HepG2 (cell line): ENCODE measurements around the gene P2RX7. TPM values are rescaled to one million over a fixed set of nuclear protein-coding genes. Genes with fewer than 3 reads are reported as not detected.

ENCODE experiments used
- ATAC-seq: fragments of 200-7000 bp; cut with Tn5 transposase; 3 replicates; pipeline ENCODE4 v1.9.1; 2020; ENCODE audit warnings: mild to moderate bottlenecking, moderate library complexity
- BruUV-seq: library from RNA; stranded (reverse); fragments of 400-500 nt; replicated peaks from 2 replicates; lab custom pipeline; 2021; lab: Mats Ljungman, UMichigan
- CTCF ChIA-PET: fragments of 300-600 bp; formaldehyde crosslinking; extraction: SDS; loops from one replicate; lab custom pipeline; 2021; ENCODE audit warnings: low total read pairs, inconsistent platforms, low intra/inter-chr PET ratio; lab: Yijun Ruan, JAX
- POLR2A ChIA-PET: fragments of 350-600 bp; sonication (Branson Sonifier 250); formaldehyde crosslinking; loops from one replicate; lab custom pipeline; 2020; ENCODE audit warnings: antibody characterized with exemption, inconsistent platforms; lab: Yijun Ruan, JAX
- DNase-seq: peaks from one replicate; pipeline ENCODE4 v3.0.0-alpha.2; 2015; ENCODE audit warnings: low spot score
- FAIRE-seq: peaks from 3 replicates; lab custom pipeline; 2011; peaks lifted over from hg19 to GRCh38; lab: Jason Lieb, UNC
- H2AFZ ChIP-seq: one replicate; pipeline ENCODE4 v1.6.1; 2011; ENCODE audit warnings: low read length, inconsistent platforms
- H3K27ac ChIP-seq: fragments of 300-600 bp; 3 replicates; pipeline ENCODE4 v1.8.0; 2011; ENCODE audit warnings: mixed run types, mild to moderate bottlenecking, mixed read lengths, low read length, inconsistent platforms; ENCODE audit not compliant: insufficient read depth; ENCODE audit errors: extremely low read length
- H3K27me3 ChIP-seq, 2 experiments: fragments of 200-600 bp in 1 of 2; 2 replicates in 1 of 2; 3 replicates in 1 of 2; pipeline versions ENCODE4 v1.6.0 to v1.8.0; 2011; ENCODE audit warnings: low read length in 2 of 2, mild to moderate bottlenecking in 2 of 2, moderate library complexity in 2 of 2, inconsistent platforms in 1 of 2; ENCODE audit not compliant: insufficient read depth in 2 of 2, control insufficient read depth in 1 of 2
- H3K36me3 ChIP-seq, 2 experiments: fragments of 200-600 bp in 1 of 2; replicated peaks in 1 of 2; 2 replicates in 1 of 2; 3 replicates in 1 of 2; pipeline versions ENCODE4 v1.5.1 to v1.8.0; 2011; ENCODE audit warnings: low read length in 2 of 2, inconsistent platforms in 1 of 2; ENCODE audit not compliant: insufficient read depth in 2 of 2, control insufficient read depth in 1 of 2
- H3K4me1 ChIP-seq: 2 replicates; pipeline ENCODE4 v1.5.1; 2012; ENCODE audit warnings: low read length, inconsistent platforms; ENCODE audit not compliant: insufficient read depth
- H3K4me2 ChIP-seq: 2 replicates; pipeline ENCODE4 v1.6.0; 2011; ENCODE audit warnings: low read depth, low read length, inconsistent platforms
- H3K4me3 ChIP-seq, 3 experiments: fragments of 200-600 bp in 1 of 3; sonication (generic), shearing (Covaris generic) in 1 of 3; replicated peaks in 1 of 3; 2 replicates each; pipeline ENCODE4 v1.5.1; 2011 to 2016; ENCODE audit warnings: low read length in 3 of 3, inconsistent platforms in 2 of 3, low read depth in 2 of 3, mild to moderate bottlenecking in 2 of 3, control low read depth in 1 of 3, mixed read lengths in 1 of 3; ENCODE audit not compliant: insufficient read depth in 1 of 3
- H3K79me2 ChIP-seq: one replicate; pipeline ENCODE4 v1.6.1; 2011; ENCODE audit warnings: low read length, inconsistent platforms; ENCODE audit not compliant: insufficient read depth
- H3K9ac ChIP-seq: 2 replicates; pipeline ENCODE4 v1.6.0; 2011; ENCODE audit warnings: mild to moderate bottlenecking, low read depth, low read length, inconsistent platforms; ENCODE audit not compliant: insufficient read depth
- H3K9me3 ChIP-seq: 2 replicates; pipeline ENCODE4 v1.5.1; 2012; ENCODE audit warnings: mild to moderate bottlenecking, low read length
- H4K20me1 ChIP-seq: 2 replicates; pipeline ENCODE4 v1.6.0; 2011; ENCODE audit warnings: inconsistent platforms, mild to moderate bottlenecking, low read length, moderate library complexity; ENCODE audit not compliant: insufficient read depth
- CBX2 ChIP-seq, 2 experiments: fragments of 200-600 bp in 1 of 2; sonication (generic); formaldehyde crosslinking in 1 of 2; IDR thresholded peaks; 2 replicates each; pipeline versions ENCODE4 v1.7.0 to v1.8.1; 2018 to 2022; ENCODE audit warnings: low read depth in 2 of 2, low read length in 1 of 2, mild to moderate bottlenecking in 1 of 2, missing genetic modification reagents in 1 of 2
- ETV6 ChIP-seq: sonication (generic); formaldehyde crosslinking; conservative IDR thresholded peaks from 2 replicates; pipeline ENCODE4 v1.4.0; 2020; ENCODE audit warnings: missing genetic modification reagents
- FOXP4 ChIP-seq: sonication (generic); formaldehyde crosslinking; IDR thresholded peaks from 2 replicates; pipeline ENCODE4 v1.4.0; 2020; ENCODE audit warnings: missing genetic modification reagents
- HMGA1 ChIP-seq: sonication (generic); formaldehyde crosslinking; conservative IDR thresholded peaks from 2 replicates; pipeline ENCODE4 v1.4.0; 2020; ENCODE audit warnings: missing genetic modification reagents
- MTF2 ChIP-seq: sonication (generic); formaldehyde crosslinking; IDR thresholded peaks from 2 replicates; pipeline ENCODE4 v1.5.0; 2020; ENCODE audit warnings: missing genetic modification reagents, borderline replicate concordance
- NCOA1 ChIP-seq: sonication (generic); formaldehyde crosslinking; IDR thresholded peaks from 2 replicates; pipeline ENCODE4 v1.9.0; 2021; ENCODE audit warnings: missing genetic modification reagents
- NFYC ChIP-seq: IDR thresholded peaks from 2 replicates; pipeline ENCODE4 v1.6.1; 2016; ENCODE audit warnings: missing genetic modification reagents, missing compliant biosample characterization
- NKX3-1 ChIP-seq: sonication (generic); formaldehyde crosslinking; IDR thresholded peaks from 2 replicates; pipeline ENCODE4 v1.5.0; 2020; ENCODE audit warnings: missing genetic modification reagents
- NR2F1 ChIP-seq, 2 experiments: fragments of 450-650 bp in 1 of 2; formaldehyde crosslinking in 1 of 2; IDR thresholded peaks; 2 replicates each; pipeline versions ENCODE4 v1.5.0 to v1.6.1; 2016 to 2020; ENCODE audit warnings: mild to moderate bottlenecking in 1 of 2, missing compliant biosample characterization in 1 of 2, missing genetic modification reagents in 1 of 2, moderate library complexity in 1 of 2
- SCMH1 ChIP-seq: sonication (generic); formaldehyde crosslinking; IDR thresholded peaks from 2 replicates; pipeline ENCODE4 v1.9.0; 2021; ENCODE audit warnings: missing genetic modification reagents, mild to moderate bottlenecking, borderline replicate concordance
- STAT5B ChIP-seq: sonication (generic); formaldehyde crosslinking; IDR thresholded peaks from 2 replicates; pipeline ENCODE4 v1.4.0; 2020; ENCODE audit warnings: missing genetic modification reagents
- TMF1 ChIP-seq: sonication (generic); formaldehyde crosslinking; IDR thresholded peaks from 2 replicates; pipeline ENCODE4 v1.8.1; 2022; ENCODE audit warnings: low read depth, missing genetic modification reagents
- ZBTB1 ChIP-seq: sonication (generic); formaldehyde crosslinking; IDR thresholded peaks from 2 replicates; pipeline ENCODE4 v1.4.0; 2020; ENCODE audit warnings: missing genetic modification reagents, borderline replicate concordance
- ZBTB8A ChIP-seq: sonication (generic); formaldehyde crosslinking; IDR thresholded peaks from 2 replicates; pipeline ENCODE4 v1.4.0; 2020; ENCODE audit warnings: mild to moderate bottlenecking, low read depth, missing genetic modification reagents, borderline replicate concordance
- ZNF121 ChIP-seq: sonication (generic); formaldehyde crosslinking; IDR thresholded peaks from 2 replicates; pipeline ENCODE4 v1.5.0; 2020; ENCODE audit warnings: mild to moderate bottlenecking, missing genetic modification reagents
- ZNF33A ChIP-seq: sonication (generic); formaldehyde crosslinking; IDR thresholded peaks from 2 replicates; pipeline ENCODE4 v1.5.1; 2020; ENCODE audit warnings: missing genetic modification reagents, mild to moderate bottlenecking, moderate library complexity, borderline replicate concordance
- ZNF563 ChIP-seq: sonication (generic); formaldehyde crosslinking; IDR thresholded peaks from 2 replicates; pipeline ENCODE4 v1.8.0; 2022; ENCODE audit warnings: mild to moderate bottlenecking, moderate library complexity, missing genetic modification reagents
- ZSCAN31 ChIP-seq: sonication (generic); formaldehyde crosslinking; IDR thresholded peaks from 2 replicates; pipeline ENCODE4 v1.5.0; 2020; ENCODE audit warnings: low read depth, mild to moderate bottlenecking, missing genetic modification reagents
- WGBS: methylation state at CpG from one replicate; pipeline ENCODE4 v1.1.6; 2017; ENCODE audit warnings: low lambda C conversion rate; 5-methylcytosine and 5-hydroxymethylcytosine counted together
- in situ Hi-C: cut with HindIII; loops from 2 replicates; pipeline ENCODE4 v1.10.0; 2017; ENCODE audit warnings: low pct_unique_long_range_greater_than_20kb; ENCODE audit not compliant: extremely low pct_ligation_motif_present
- intact Hi-C: fragments of 100-400 bp; cut with micrococcal nuclease; formaldehyde crosslinking; loops from one replicate; pipeline ENCODE4 v1.10.0; 2022; ENCODE audit not compliant: unreplicated experiment
- polyA plus RNA-seq, 8 experiments: library from polyadenylated mRNA; depleted of rRNA in 3 of 8; stranded (reverse) in 7 of 8; unstranded in 1 of 8; fragments of >200 nt; fragmentation: Illumina TruSeq in 4 of 8; extraction: Trizol in 4 of 8; gene quantifications; 2 replicates each; pipeline versions ENCODE4 v1.2.1 to v1.2.3, GENCODE V29; 2011 to 2016; ENCODE audit warnings: low read depth in 4 of 8, missing spikeins in 1 of 8, mixed read lengths in 1 of 8; ENCODE audit not compliant: insufficient read depth in 1 of 8
- total RNA-seq, 5 experiments: library from RNA; depleted of rRNA; stranded (reverse); fragments of >200 nt; fragmentation: Illumina TruSeq; extraction: Trizol; gene quantifications; 2 replicates each; pipeline ENCODE4 v1.2.3, GENCODE V29; 2016; ENCODE audit warnings: low read depth in 1 of 5
- TF ChIP-seq, protein P1 (sequence below): IDR thresholded peaks from 2 replicates; pipeline ENCODE4 v1.6.1; 2016; ENCODE audit warnings: missing biosample characterization, missing genetic modification reagents, low read depth
- TF ChIP-seq, protein P2 (sequence below): sonication (generic); formaldehyde crosslinking; IDR thresholded peaks from 2 replicates; pipeline ENCODE4 v1.9.0; 2021; ENCODE audit warnings: missing genetic modification reagents, mild to moderate bottlenecking, borderline replicate concordance

P2RX7 gene
- total and polyA plus RNA-seq, 2 of the 13 experiments (the other 11 are each of a cell fraction or from before 2014, with no cell fraction given) = 0.13 to 0.73 TPM

DNA sequence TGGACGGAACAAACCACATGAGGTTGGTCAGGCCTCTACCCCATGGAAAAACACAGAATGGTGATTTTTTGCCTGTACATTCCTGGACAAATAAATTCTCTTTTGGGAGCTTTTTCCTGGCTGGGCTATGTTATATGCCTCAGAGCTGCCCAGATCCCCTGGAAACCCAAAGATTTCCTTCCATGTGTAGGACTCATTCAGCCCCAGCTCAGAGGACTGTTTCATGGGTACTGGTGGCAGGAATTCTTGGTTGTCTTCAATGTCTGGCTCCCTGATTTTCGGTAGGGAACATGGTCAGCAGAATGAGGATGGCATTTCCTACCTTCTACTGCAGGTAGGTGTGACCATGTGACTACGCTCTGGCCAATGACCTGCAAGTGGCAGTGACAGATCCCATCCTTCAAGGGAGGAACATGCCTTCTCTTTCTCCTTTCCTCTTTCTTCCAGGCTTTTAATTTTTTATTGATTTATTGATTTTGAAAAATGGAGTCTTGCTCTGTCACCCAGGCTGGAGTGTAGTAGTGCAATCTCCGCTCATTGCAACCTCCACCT, 15.4 kb upstream of the P2RX7 start:
- Histone ChIP-seq H3K9me3 (no peaks in the 10 kb centered on the region), H3K4me2 (peak overlapping the region; percentile 32), H3K27ac (no peak overlapping the region), H3K79me2 (no peaks in the 10 kb centered on the region), H4K20me1 (no peaks in the 10 kb centered on the region), H3K9ac (0 out of 2 replicates have a peak overlapping the region, but pooled peaks have one; percentile 10), H3K27me3 (no peaks in the 10 kb centered on the region), H2AFZ (no peak overlapping the region), H3K4me1 (peaks cover 29% of the 10 kb centered on the region), H3K36me3 (no peaks in the 10 kb centered on the region), H3K4me3 (no peak overlapping the region)
- ATAC-seq (peak; percentile 70), FAIRE-seq (no peak), DNase-seq (no peak)
- 67% methylated on average over 2 of the region's 4 CpGs for WGBS
- ChIA-PET CTCF (no interaction called here), POLR2A (interaction anchor here (0.7 to 1.6 kb wide), 5 partner anchors 9 to 139 kb away, joined by 3 to 5 read pairs (median 3); partner anchors contain the start of gene HNF1A)
- in situ Hi-C loops (no loop called here), intact Hi-C loops (loop anchor here (10.0 kb wide), 1 partner anchor 97 kb away; the partner anchor contains the start of gene P2RX4)
- BruUV-seq = no TSS peak
- TF ChIP-seq SCMH1 (CRISPR knock-in tag) (no peak), MTF2 (0 out of 2 replicates have a peak, but pooled peaks have one; percentile 34), ZNF121 (no peak), HMGA1 (no peak), ZNF33A (CRISPR knock-in tag) (no peak), ZBTB8A (CRISPR knock-in tag) (no peak), NR2F1 (CRISPR knock-in tag; IDR thresholded peaks at IDR 0.05) (0 out of 4 replicates have a peak, but pooled peaks of 1 of the 2 experiments have one; percentile 6), ZNF563 (CRISPR knock-in tag) (no peak), ETV6 (CRISPR knock-in tag) (no peak), ZSCAN31 (0 out of 2 replicates have a peak, but pooled peaks have one; percentile 6), STAT5B (no peak), NCOA1 (CRISPR knock-in tag) (0 out of 2 replicates have a peak, but pooled peaks have one; percentile 32), NKX3-1 (CRISPR knock-in tag) (no peak), FOXP4 (CRISPR knock-in tag) (no peak), CBX2 (IDR thresholded peaks at IDR 0.05; ENCODE audit: low read depth, low read length) (no peak), CBX2 (CRISPR knock-in tag; IDR thresholded peaks at IDR 0.05; ENCODE audit: low read depth) (no peak), TMF1 (CRISPR knock-in tag) (no peak), NFYC (CRISPR knock-in tag) (peak; percentile 68), ZBTB1 (CRISPR knock-in tag) (no peak)
- TF ChIP-seq, protein P1, sequence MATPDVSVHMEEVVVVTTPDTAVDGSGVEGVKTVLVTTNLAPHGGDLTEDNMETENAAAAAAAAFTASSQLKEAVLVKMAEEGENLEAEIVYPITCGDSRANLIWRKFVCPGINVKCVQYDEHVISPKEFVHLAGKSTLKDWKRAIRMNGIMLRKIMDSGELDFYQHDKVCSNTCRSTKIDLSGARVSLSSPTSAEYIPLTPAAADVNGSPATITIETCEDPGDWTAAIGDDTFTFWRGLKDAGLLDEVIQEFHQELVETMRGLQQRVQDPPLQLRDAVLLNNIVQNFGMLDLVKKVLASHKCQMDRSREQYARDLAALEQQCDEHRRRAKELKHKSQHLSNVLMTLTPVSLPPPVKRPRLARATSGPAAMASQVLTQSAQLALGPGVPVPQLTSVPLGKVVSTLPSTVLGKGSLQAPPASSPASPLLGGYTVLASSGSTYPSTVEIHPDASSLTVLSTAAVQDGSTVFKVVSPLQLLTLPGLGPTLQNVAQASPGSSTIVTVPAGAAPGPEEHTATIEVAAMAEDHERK (CRISPR knock-in tag) = no peak
- TF ChIP-seq, protein P2, sequence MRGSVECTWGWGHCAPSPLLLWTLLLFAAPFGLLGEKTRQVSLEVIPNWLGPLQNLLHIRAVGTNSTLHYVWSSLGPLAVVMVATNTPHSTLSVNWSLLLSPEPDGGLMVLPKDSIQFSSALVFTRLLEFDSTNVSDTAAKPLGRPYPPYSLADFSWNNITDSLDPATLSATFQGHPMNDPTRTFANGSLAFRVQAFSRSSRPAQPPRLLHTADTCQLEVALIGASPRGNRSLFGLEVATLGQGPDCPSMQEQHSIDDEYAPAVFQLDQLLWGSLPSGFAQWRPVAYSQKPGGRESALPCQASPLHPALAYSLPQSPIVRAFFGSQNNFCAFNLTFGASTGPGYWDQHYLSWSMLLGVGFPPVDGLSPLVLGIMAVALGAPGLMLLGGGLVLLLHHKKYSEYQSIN = no peak
